Erythroblast (primary cell): ENCODE results near the gene SPATA19.
"Not testable (repeated sequence)": the region's sequence is repeated elsewhere in the genome, so short reads cannot be mapped to it uniquely, and the experiment has no call there.

Experiments used
- DNase-seq, 2 experiments: peaks; one replicate each; lab custom pipeline; 2025; lab: John Stamatoyannopoulos, UW
- GATA1 ChIP-seq: IDR thresholded peaks from 2 replicates; pipeline ENCODE4 v1.6.1; 2011; ENCODE audit warnings: low read depth, mild to moderate bottlenecking, control low read depth, low read length, moderate library complexity
- POLR2A ChIP-seq: IDR thresholded peaks from 2 replicates; pipeline ENCODE4 v1.6.1; 2011; ENCODE audit warnings: mild to moderate bottlenecking, low read length

Gene SPATA19

GRCh38 chr11:133845413-133845812 is at the start of gene SPATA19:
Gene SPATA19 (minus strand): TSS chr11:133845513. CDS start chr11:133845446, 67 bp downstream.
- no peak for TF ChIP-seq GATA1
- TF ChIP-seq POLR2A, result no peak
- no peak for DNase-seq

GRCh38 chr11:133895061-133895479 is 49.8 kb upstream of the SPATA19 start:
- TF ChIP-seq POLR2A (no peak), GATA1 (no peak)
- DNase-seq, result no peak

- DNase-seq, result no peak
- TF ChIP-seq GATA1, result no peak
- no peak for TF ChIP-seq POLR2A
These were observed 48.1 kb upstream of the SPATA19 start for GRCh38 chr11:133893381-133893780.

GRCh38 chr11:133892584-133893380 is 47.5 kb upstream of the SPATA19 start:
- no peak for DNase-seq
- TF ChIP-seq GATA1, result no peak
- TF ChIP-seq POLR2A, result no peak

- TF ChIP-seq GATA1, result no peak
- DNase-seq, result no peak
These were observed 46.8 kb upstream of the SPATA19 start for GRCh38 chr11:133892126-133892525.

- TF ChIP-seq POLR2A (no peak), GATA1 (no peak)
- DNase-seq, result no peak
These were observed 44.6 kb upstream of the SPATA19 start for GRCh38 chr11:133889893-133890292.

- no peak for TF ChIP-seq GATA1
- TF ChIP-seq POLR2A, result no peak
- DNase-seq, result no peak
These were observed 43.9 kb upstream of the SPATA19 start for GRCh38 chr11:133889188-133889587.

GRCh38 chr11:133887692-133888332 is 42.5 kb upstream of the SPATA19 start:
- TF ChIP-seq POLR2A (no peak), GATA1 (no peak)
- DNase-seq, result no peak

- no peak for DNase-seq
- TF ChIP-seq POLR2A (no peak), GATA1 (no peak)
These were observed 40.7 kb upstream of the SPATA19 start for GRCh38 chr11:133886029-133886428.

GRCh38 chr11:133872160-133872559 is 26.8 kb upstream of the SPATA19 start:
- no peak for DNase-seq
- no peak for TF ChIP-seq GATA1
- no peak for TF ChIP-seq POLR2A

GRCh38 chr11:133867456-133867855 is 22.1 kb upstream of the SPATA19 start:
- TF ChIP-seq GATA1 (no peak), POLR2A (no peak)
- no peak for DNase-seq

- TF ChIP-seq POLR2A (no peak), GATA1 (no peak)
These were observed 20.2 kb upstream of the SPATA19 start for GRCh38 chr11:133865466-133865865.

GRCh38 chr11:133864756-133865155 is 19.4 kb upstream of the SPATA19 start:
- no peak for TF ChIP-seq GATA1
- TF ChIP-seq POLR2A, result no peak
- no peak for DNase-seq

More at GRCh38 chr11:133865466-133865865, 20.2 kb upstream of the SPATA19 start:
- DNase-seq, result no peak

- TF ChIP-seq POLR2A (no peak), GATA1 (no peak)
- no peak for DNase-seq
These were observed 14.8 kb upstream of the SPATA19 start for GRCh38 chr11:133860151-133860550.

- not testable (repeated sequence) for DNase-seq
These were observed 9.1 kb upstream of the SPATA19 start for GRCh38 chr11:133854330-133854960.
